Purkinje cell (primary cell): Measurements from ENCODE around the gene CDHR3. TPM values are rescaled to one million over a fixed set of nuclear protein-coding genes. Genes with fewer than 3 reads are reported as not detected.

ENCODE experiments used
- polyA plus RNA-seq: library from polyadenylated mRNA; unstranded; fragments of >200 nt; fragmentation: Nextera tagmentation; gene quantifications from 2 replicates; pipeline ENCODE4 v1.2.1, GENCODE V29; 2014

CDHR3 gene, protein sequence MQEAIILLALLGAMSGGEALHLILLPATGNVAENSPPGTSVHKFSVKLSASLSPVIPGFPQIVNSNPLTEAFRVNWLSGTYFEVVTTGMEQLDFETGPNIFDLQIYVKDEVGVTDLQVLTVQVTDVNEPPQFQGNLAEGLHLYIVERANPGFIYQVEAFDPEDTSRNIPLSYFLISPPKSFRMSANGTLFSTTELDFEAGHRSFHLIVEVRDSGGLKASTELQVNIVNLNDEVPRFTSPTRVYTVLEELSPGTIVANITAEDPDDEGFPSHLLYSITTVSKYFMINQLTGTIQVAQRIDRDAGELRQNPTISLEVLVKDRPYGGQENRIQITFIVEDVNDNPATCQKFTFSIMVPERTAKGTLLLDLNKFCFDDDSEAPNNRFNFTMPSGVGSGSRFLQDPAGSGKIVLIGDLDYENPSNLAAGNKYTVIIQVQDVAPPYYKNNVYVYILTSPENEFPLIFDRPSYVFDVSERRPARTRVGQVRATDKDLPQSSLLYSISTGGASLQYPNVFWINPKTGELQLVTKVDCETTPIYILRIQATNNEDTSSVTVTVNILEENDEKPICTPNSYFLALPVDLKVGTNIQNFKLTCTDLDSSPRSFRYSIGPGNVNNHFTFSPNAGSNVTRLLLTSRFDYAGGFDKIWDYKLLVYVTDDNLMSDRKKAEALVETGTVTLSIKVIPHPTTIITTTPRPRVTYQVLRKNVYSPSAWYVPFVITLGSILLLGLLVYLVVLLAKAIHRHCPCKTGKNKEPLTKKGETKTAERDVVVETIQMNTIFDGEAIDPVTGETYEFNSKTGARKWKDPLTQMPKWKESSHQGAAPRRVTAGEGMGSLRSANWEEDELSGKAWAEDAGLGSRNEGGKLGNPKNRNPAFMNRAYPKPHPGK
- 3.6 and 4.5 TPM in 2 replicates for polyA plus RNA-seq

DNA sequence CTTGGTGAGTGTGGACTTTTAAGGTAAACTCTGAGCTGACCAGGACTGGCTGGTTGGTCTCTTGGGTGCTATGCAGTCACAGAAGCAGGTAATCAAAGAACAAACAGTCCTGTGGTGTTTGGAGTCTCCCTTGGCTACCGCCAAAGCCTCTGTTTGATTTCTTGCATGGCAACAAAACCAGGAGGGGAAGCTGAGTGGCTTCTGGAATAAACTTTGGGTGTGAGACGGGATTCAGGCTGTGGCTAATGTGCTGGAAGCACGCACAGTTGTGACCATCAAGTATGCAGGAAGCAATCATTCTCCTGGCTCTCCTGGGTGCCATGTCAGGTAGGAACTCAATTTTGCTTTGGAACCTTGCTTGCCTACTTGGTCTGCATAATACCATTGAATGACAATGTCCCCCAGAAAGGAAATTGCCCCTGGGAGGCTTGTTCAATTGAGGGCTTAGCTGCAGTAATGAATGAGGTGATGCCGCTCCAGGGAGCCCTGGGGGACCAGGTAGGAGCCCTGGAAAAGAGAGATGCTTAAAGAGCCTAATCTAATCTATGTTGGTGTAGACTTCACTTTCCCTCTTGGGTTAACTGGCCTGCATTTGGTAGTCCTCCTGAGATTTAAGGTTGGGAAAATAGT, at the start of gene CDHR3:
CDHR3 (plus strand) TSS at position 227 of the 630 bp plus-strand sequence; CDS start at position 282, 55 bp downstream.

Other genes with a start within 250 kb of the CDHR3 start
- 3.8 and 4.3 TPM in 2 replicates for gene ATXN7L1, start 86.7 kb upstream of the CDHR3 start, polyA plus RNA-seq
- 16.1 and 34.0 TPM in 2 replicates for gene SYPL1, start 149.0 kb downstream of the CDHR3 start, polyA plus RNA-seq